GM21515 (cell line): ENCODE data around the gene VPS39.

ENCODE experiments used
- ATAC-seq: cut with Tn5 transposase; IDR thresholded peaks from one replicate; pipeline ENCODE4 v1.9.1; 2021; ENCODE audit not compliant: unreplicated experiment

The VPS39 gene

GRCh38 chr15:42131826-42132806 lies 76.0 kb downstream of the VPS39 start:
- ATAC-seq, result no peak

- ATAC-seq, result no peak
Measured at GRCh38 chr15:42131006-42131405, 77.1 kb downstream of the VPS39 start.

GRCh38 chr15:42130246-42130986 lies 77.7 kb downstream of the VPS39 start:
- ATAC-seq, result no peak

GRCh38 chr15:42129364-42129763 lies 78.7 kb downstream of the VPS39 start:
- no peak for ATAC-seq

GRCh38 chr15:42128476-42128875 lies 79.6 kb downstream of the VPS39 start:
- no peak for ATAC-seq

GRCh38 chr15:42123546-42123945 lies 84.6 kb downstream of the VPS39 start:
- ATAC-seq, result no peak

GRCh38 chr15:42121682-42122081 lies 86.4 kb downstream of the VPS39 start:
- ATAC-seq, result no peak

- ATAC-seq, result no peak
Measured at GRCh38 chr15:42121021-42121420, 87.1 kb downstream of the VPS39 start.

GRCh38 chr15:42120285-42120684 lies 87.8 kb downstream of the VPS39 start:
- ATAC-seq, result no peak

GRCh38 chr15:42119446-42119760 lies 88.7 kb downstream of the VPS39 start:
- no peak for ATAC-seq

- ATAC-seq, result no peak
Measured at GRCh38 chr15:42118650-42119445, 89.3 kb downstream of the VPS39 start.

- ATAC-seq, result no peak
Measured at GRCh38 chr15:42111924-42112323, 96.2 kb downstream of the VPS39 start.

- no peak for ATAC-seq
Measured at GRCh38 chr15:42110367-42110766, 97.7 kb downstream of the VPS39 start.

GRCh38 chr15:42108806-42109205 lies 99.3 kb downstream of the VPS39 start:
- no peak for ATAC-seq
